GM23248 (cell line): ENCODE results near the gene ZNF354C. TPM values are rescaled to one million over a fixed set of nuclear protein-coding genes. Genes with fewer than 3 reads are reported as not detected.

Source experiments
- DNase-seq: peaks from one replicate; pipeline ENCODE4 v3.0.0-alpha.2; 2015
- H2AFZ ChIP-seq: fragments of 200-600 bp; sonication (generic); 2 replicates; pipeline ENCODE4 v1.6.1; 2016; ENCODE audit warnings: antibody characterized with exemption
- H3F3A ChIP-seq: fragments of 200-600 bp; sonication (generic); 2 replicates; pipeline ENCODE4 v1.6.1; 2016; ENCODE audit warnings: mild to moderate bottlenecking, antibody characterized with exemption, mixed run types; ENCODE audit not compliant: insufficient read depth
- H3K27ac ChIP-seq: fragments of 200-600 bp; sonication (generic); 2 replicates; pipeline ENCODE4 v1.5.1; 2016; ENCODE audit warnings: mild to moderate bottlenecking
- H3K27me3 ChIP-seq: fragments of 200-600 bp; sonication (generic); replicated peaks from 2 replicates; pipeline ENCODE4 v1.6.1; 2016; ENCODE audit warnings: mild to moderate bottlenecking; ENCODE audit not compliant: insufficient read depth
- H3K36me3 ChIP-seq: fragments of 200-600 bp; sonication (generic); 2 replicates; pipeline ENCODE4 v1.6.1; 2016; ENCODE audit warnings: low read depth, mild to moderate bottlenecking
- H3K4me1 ChIP-seq: fragments of 200-600 bp; sonication (generic); 2 replicates; pipeline ENCODE4 v1.6.1; 2016; ENCODE audit warnings: mild to moderate bottlenecking; ENCODE audit not compliant: insufficient read depth
- H3K4me2 ChIP-seq: fragments of 200-600 bp; sonication (generic); one replicate; pipeline ENCODE4 v1.6.1; 2016; ENCODE audit warnings: mild to moderate bottlenecking; ENCODE audit not compliant: unreplicated experiment
- H3K4me3 ChIP-seq: fragments of 200-600 bp; sonication (generic); 2 replicates; pipeline ENCODE4 v1.5.1; 2016; ENCODE audit warnings: mild to moderate bottlenecking
- H3K79me2 ChIP-seq: fragments of 200-600 bp; sonication (generic); 2 replicates; pipeline ENCODE4 v1.6.1; 2016; ENCODE audit warnings: mild to moderate bottlenecking; ENCODE audit not compliant: insufficient read depth
- H3K9ac ChIP-seq: fragments of 200-600 bp; sonication (generic); 2 replicates; pipeline ENCODE4 v1.6.1; 2016; ENCODE audit warnings: mild to moderate bottlenecking
- H3K9me2 ChIP-seq: fragments of 200-600 bp; sonication (generic); 2 replicates; pipeline ENCODE4 v1.6.1; 2016; ENCODE audit warnings: mixed run types, mild to moderate bottlenecking, moderate library complexity; ENCODE audit not compliant: insufficient read depth
- H3K9me3 ChIP-seq: fragments of 200-600 bp; sonication (generic); one replicate; pipeline ENCODE4 v1.6.1; 2017; ENCODE audit warnings: low read depth
- H4K20me1 ChIP-seq: fragments of 200-600 bp; sonication (generic); 2 replicates; pipeline ENCODE4 v1.6.0; 2016; ENCODE audit not compliant: insufficient read depth
- EZH2 ChIP-seq: fragments of 200-600 bp; sonication (generic); IDR thresholded peaks from 2 replicates; pipeline ENCODE4 v1.6.1; 2018; ENCODE audit warnings: antibody characterized with exemption, mild to moderate bottlenecking; ENCODE audit not compliant: insufficient read depth, poor library complexity, severe bottlenecking
- EZH2phosphoT487 ChIP-seq: fragments of 200-600 bp; sonication (generic); IDR thresholded peaks from 2 replicates; pipeline ENCODE4 v1.6.1; 2018; ENCODE audit warnings: antibody characterized with exemption, moderate library complexity, mild to moderate bottlenecking, low read depth; ENCODE audit not compliant: insufficient read depth
- WGBS, 2 experiments: methylation state at CpG; one replicate each; pipeline ENCODE4 v1.1.6; 2015 to 2017; ENCODE audit warnings: low lambda C conversion rate in 2 of 2, low coverage in 1 of 2; ENCODE audit errors: missing lambda C conversion rate in 2 of 2; 5-methylcytosine and 5-hydroxymethylcytosine counted together
- in situ Hi-C: fragments of 300-500 bp; cut with MboI; formaldehyde crosslinking; loops from 2 replicates; pipeline ENCODE4 v1.15.0; 2020
- polyA plus RNA-seq: library from polyadenylated mRNA; unstranded; fragments of >200 nt; fragmentation: Nextera tagmentation; extraction: Ambion mirVana; gene quantifications from 2 replicates; pipeline ENCODE4 v1.2.1, GENCODE V29; 2016
- total RNA-seq: library from RNA; depleted of rRNA; stranded (reverse); fragments of >200 nt; shearing (Covaris generic); gene quantifications from 2 replicates; pipeline ENCODE4 v1.2.3, GENCODE V29; 2014

ZNF354C gene
- total and polyA plus RNA-seq, 2 experiments from 2014 or later: 2.5 to 6.9 TPM

DNA sequence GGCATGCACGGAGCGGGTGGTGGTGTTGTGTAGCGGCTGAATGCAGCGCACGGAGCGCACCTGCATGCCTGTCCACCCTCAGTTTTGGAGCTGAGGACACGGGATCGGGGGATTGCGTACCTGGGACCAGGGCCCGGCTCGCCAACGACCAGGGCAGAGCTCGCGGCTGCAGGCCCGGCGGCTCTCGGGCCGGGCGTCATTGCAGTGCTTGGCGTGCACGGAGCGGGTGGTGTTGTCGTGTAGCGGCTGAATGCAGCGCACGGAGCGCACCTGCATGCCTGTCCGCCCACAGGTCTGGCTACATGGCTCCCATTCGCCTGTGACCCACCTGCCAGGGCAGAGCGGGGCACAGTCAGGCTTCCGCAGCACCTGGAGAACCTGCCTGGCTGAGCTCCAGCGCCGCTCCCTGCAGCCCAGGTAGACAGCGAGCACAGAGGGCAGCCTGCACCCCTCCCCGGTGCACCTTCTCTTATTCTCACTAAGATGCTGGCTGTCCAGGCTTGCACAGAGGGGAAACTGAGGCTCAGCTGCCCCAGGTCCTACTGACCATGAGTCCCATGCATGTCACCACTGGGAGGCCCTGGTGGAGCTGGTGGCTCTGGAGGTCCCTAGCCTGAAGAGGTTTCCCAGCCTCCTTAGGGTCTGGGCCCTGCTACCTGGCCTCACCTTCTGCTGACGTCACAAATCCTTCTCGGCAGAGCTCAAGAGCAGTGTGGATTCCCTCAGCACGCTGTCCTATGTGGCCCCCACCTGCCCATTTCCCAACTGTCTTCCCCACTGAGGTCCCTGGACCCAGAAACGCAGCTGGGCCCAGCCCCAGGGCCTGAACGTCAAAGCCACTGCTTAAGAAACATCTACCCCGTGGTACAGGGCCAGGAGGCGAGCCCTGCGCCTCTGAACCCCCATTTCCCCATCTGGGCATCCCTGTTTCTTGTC, 64.9 kb downstream of the ZNF354C start:
- no peaks in the 10 kb centered on the region for H3K9me3 ChIP-seq

DNA sequence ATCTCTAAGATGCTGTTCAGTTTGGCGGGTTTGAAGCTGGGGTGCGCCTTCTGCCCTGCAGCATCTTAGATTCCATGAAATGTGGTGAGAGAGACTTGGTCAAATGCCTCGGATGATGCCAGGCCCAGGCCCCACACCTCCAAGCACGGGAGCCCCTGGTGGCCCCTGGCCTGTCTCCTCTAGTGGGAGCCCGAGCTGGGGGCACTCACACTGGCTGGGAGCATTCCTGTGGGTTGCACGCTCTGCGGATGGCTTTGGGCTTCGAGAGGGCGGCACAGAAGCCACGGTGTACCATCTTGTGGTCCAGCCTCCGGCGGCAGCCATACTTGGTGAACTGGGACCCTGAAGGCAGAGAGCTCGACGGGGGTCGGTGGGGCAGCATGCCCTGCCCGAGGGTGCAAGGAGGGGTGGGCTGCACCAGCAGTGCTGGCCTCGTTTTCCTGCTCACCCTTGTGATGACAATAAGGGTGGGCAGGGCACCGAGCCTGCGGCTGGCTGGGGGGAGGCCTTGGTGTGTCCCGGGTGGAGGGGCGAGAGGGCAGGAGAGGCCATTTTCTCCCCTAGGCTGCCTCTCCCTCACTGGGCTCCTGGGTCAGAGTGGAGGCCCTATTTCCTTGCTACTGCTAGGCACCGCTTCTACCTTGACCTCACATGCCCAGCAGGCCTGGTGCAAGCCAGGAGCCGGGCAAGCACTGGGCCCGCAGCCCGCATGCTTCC, 65.8 kb downstream of the ZNF354C start:
- Histone ChIP-seq H3F3A (no peaks in the 10 kb centered on the region), H3K4me2 (no peak overlapping the region), H3K27ac (no peak overlapping the region), H2AFZ (no peak overlapping the region), H3K27me3 (no peaks in the 10 kb centered on the region), H4K20me1 (no peaks in the 10 kb centered on the region), H3K4me1 (no peaks in the 10 kb centered on the region), H3K4me3 (no peak overlapping the region), H3K9me2 (no peaks in the 10 kb centered on the region), H3K9ac (no peak overlapping the region), H3K36me3 (no peaks in the 10 kb centered on the region), H3K9me3 (no peaks in the 10 kb centered on the region), H3K79me2 (no peaks in the 10 kb centered on the region)
- no peak for TF ChIP-seq EZH2
- TF ChIP-seq EZH2phosphoT487: no peak
- WGBS, 2 experiments: 89 to 94% methylated on average over 22 to 25 of the region's 25 CpGs
- in situ Hi-C loops: no loop called here
- DNase-seq: no peak

More for the DNA sequence above, 64.9 kb downstream of the ZNF354C start:
- no peaks in the 10 kb centered on the region for H3K4me1 ChIP-seq
- no peak overlapping the region for H3K4me2 ChIP-seq
- DNase-seq: no peak
- no peaks in the 10 kb centered on the region for H3K27me3 ChIP-seq
- no peak overlapping the region for H3K9ac ChIP-seq
- in situ Hi-C loops: no loop called here
- no peak overlapping the region for H3K27ac ChIP-seq
- H3K4me3 ChIP-seq: no peak overlapping the region
- H2AFZ ChIP-seq: no peak overlapping the region
- H3K79me2 ChIP-seq: no peaks in the 10 kb centered on the region
- 98% methylated on average over 41 to 43 of the region's 43 CpGs for WGBS, 2 experiments
- no peaks in the 10 kb centered on the region for H3K9me2 ChIP-seq
- TF ChIP-seq EZH2phosphoT487 (no peak), EZH2 (no peak)
- no peaks in the 10 kb centered on the region for H4K20me1 ChIP-seq
- no peaks in the 10 kb centered on the region for H3K36me3 ChIP-seq
- H3F3A ChIP-seq: no peaks in the 10 kb centered on the region

DNA sequence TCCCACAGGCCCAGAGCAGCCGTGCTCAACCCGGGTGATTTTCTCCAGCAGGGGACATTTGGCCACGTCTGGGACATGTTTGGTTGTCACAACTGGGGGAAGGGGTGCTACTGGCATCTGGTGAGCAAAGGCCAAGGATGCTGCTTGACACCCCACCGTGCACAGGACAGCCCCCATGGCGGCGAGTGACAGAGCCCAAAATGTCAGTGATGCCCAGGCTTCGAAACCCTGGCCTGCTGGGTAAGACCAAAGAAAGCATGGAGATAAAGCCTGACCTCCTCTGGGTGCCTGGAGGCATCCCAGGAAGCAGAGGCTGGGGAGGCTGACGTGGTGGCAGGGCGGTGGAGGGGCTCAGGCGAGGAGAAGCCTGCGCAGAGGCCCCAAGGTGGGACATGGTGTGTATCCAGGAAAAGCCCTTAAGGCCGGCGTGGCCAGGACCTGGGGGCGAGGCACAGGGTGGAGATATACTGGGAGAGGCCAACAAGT, 66.4 kb downstream of the ZNF354C start:
- H3K27ac ChIP-seq: no peak overlapping the region
- DNase-seq: no peak
- H3K79me2 ChIP-seq: no peaks in the 10 kb centered on the region
- no peaks in the 10 kb centered on the region for H3K36me3 ChIP-seq
- in situ Hi-C loops: no loop called here
- TF ChIP-seq EZH2 (no peak), EZH2phosphoT487 (no peak)
- no peak overlapping the region for H3K4me3 ChIP-seq
- H2AFZ ChIP-seq: no peak overlapping the region
- H3K4me1 ChIP-seq: no peaks in the 10 kb centered on the region
- WGBS, 2 experiments: 85 to 87% methylated on average over 14 of the region's 14 CpGs
- no peaks in the 10 kb centered on the region for H3K27me3 ChIP-seq
- no peaks in the 10 kb centered on the region for H3F3A ChIP-seq
- no peaks in the 10 kb centered on the region for H3K9me3 ChIP-seq
- H4K20me1 ChIP-seq: no peaks in the 10 kb centered on the region
- no peak overlapping the region for H3K9ac ChIP-seq
- H3K4me2 ChIP-seq: no peak overlapping the region
- no peaks in the 10 kb centered on the region for H3K9me2 ChIP-seq

DNA sequence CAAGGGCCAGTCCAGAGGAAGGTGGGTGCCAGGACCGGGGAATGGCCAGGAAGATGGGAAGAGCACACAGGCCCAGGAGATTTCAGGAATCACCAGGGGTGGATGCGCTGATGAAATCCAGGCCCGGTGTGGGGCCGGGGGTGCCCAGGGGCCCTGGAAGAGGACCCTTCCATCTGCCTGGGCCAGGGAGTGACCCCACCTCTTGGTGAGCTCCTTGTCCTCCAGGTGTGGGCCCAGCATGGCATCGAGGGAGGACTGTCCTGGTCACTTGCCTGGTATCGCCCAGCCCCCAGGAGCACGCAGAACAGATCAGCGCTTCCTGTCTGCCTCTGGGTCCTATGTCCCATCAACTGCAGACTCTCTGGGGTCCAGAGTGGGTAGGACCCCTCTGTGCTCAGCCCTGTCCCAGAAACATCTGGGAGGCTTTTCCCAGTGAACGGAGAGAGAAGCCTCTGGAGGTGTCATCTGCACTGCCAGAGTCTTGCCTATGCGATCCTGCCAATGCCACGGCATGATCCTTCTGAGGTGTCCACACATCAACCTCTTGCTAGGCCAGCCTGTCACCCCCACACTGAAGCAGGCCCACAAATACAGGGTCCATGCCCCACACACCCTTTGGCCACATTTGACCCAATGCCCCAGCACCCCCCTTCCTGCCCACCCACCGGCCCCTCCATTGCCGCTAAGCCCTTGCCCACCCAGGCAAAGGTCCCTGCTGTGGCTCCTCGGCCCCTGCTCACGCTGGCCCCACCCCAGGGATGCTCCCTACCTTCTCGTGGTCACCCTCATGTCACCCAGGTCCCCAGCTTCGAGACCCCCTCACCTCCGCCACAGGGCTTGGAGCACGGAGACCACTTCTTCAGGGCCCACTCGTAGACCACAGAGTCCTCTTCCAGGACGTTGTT, 67.2 kb downstream of the ZNF354C start:
- Histone ChIP-seq H3K4me1 (no peaks in the 10 kb centered on the region), H3K9me3 (no peaks in the 10 kb centered on the region), H3K27me3 (no peaks in the 10 kb centered on the region), H4K20me1 (no peaks in the 10 kb centered on the region), H3K9ac (no peak overlapping the region), H3K79me2 (no peaks in the 10 kb centered on the region), H2AFZ (no peak overlapping the region), H3K36me3 (no peaks in the 10 kb centered on the region; the same call in 1 of the 2 replicates), H3K9me2 (no peaks in the 10 kb centered on the region), H3F3A (no peaks in the 10 kb centered on the region), H3K4me3 (no peak overlapping the region), H3K4me2 (no peak overlapping the region), H3K27ac (no peak overlapping the region)
- in situ Hi-C loops: no loop called here
- WGBS, 2 experiments: 94 to 97% methylated on average over 19 to 20 of the region's 21 CpGs
- no peak for TF ChIP-seq EZH2phosphoT487
- DNase-seq: no peak
